ENCODE results near the gene DIPK1C. TPM values are rescaled to one million over a fixed set of nuclear protein-coding genes. Genes with fewer than 3 reads are reported as not detected.

Gene DIPK1C
- total RNA-seq, 4 donors from 2014 or later, result 0.20 to 1.5 (median 0.44) TPM; not detected in 1

GRCh38 chr18:74477771-74478170, 20.7 kb upstream of the DIPK1C start:
- H3K9me3 ChIP-seq, result no peaks in the 10 kb centered on the region
- H3K27ac ChIP-seq, result no peak overlapping the region
- WGBS, 2 donors, result 82% methylated on average over 8 of the region's 8 CpGs
- H3K36me3 ChIP-seq, result no peaks in the 10 kb centered on the region
- no peak overlapping the region for H3K4me3 ChIP-seq
- TF ChIP-seq POLR2A (IDR thresholded peaks at IDR 0.05) (no peak), CTCF (IDR thresholded peaks at IDR 0.05) (no peak), EP300 (IDR thresholded peaks at IDR 0.05) (no peak)
- DNase-seq (ENCODE audit: low spot score in 2 of 2), result no peak
- H3K27me3 ChIP-seq, result no peaks in the 10 kb centered on the region
- no peaks in the 10 kb centered on the region for H3K4me1 ChIP-seq

- Histone ChIP-seq H3K9me3 (no peaks in the 10 kb centered on the region), H3K4me3 (no peak overlapping the region), H3K27me3 (no peaks in the 10 kb centered on the region), H3K36me3 (no peaks in the 10 kb centered on the region), H3K27ac (no peak overlapping the region), H3K4me1 (no peaks in the 10 kb centered on the region)
- WGBS, 2 donors, result 22 to 27% methylated on average over 6 of the region's 6 CpGs
- TF ChIP-seq CTCF (IDR thresholded peaks at IDR 0.05) (peak; percentile 29 to 62 (median 49)), EP300 (IDR thresholded peaks at IDR 0.05) (no peak)
- peak in 1 of 2 donors; percentile 37 for DNase-seq (ENCODE audit: low spot score in 2 of 2)
Measured at GRCh38 chr18:74476140-74476539, 19.0 kb upstream of the DIPK1C start.

GRCh38 chr18:74473976-74474640, 17.0 kb upstream of the DIPK1C start:
- TF ChIP-seq POLR2A (IDR thresholded peaks at IDR 0.05), result no peak
- TF ChIP-seq CTCF (IDR thresholded peaks at IDR 0.05), result no peak
- TF ChIP-seq EP300 (IDR thresholded peaks at IDR 0.05), result no peak

GRCh38 chr18:74472312-74472711, 15.2 kb upstream of the DIPK1C start:
- Histone ChIP-seq H3K27ac (no peak overlapping the region), H3K4me1 (peaks cover 0 to 7% (median 0%) of the 10 kb centered on the region in 4 donors), H3K36me3 (no peaks in the 10 kb centered on the region), H3K9me3 (no peaks in the 10 kb centered on the region), H3K27me3 (no peaks in the 10 kb centered on the region), H3K4me3 (no peak overlapping the region)
- WGBS, 2 donors, result 38 to 45% methylated on average over 2 of the region's 2 CpGs
- no peak for DNase-seq (ENCODE audit: low spot score in 2 of 2)
- TF ChIP-seq POLR2A (IDR thresholded peaks at IDR 0.05), result no peak
- TF ChIP-seq CTCF (IDR thresholded peaks at IDR 0.05), result no peak
- no peak for TF ChIP-seq EP300 (IDR thresholded peaks at IDR 0.05)

More at GRCh38 chr18:74473976-74474640, 17.0 kb upstream of the DIPK1C start:
- DNase-seq (ENCODE audit: low spot score in 2 of 2), result no peak
- H3K36me3 ChIP-seq, result no peaks in the 10 kb centered on the region
- H3K4me3 ChIP-seq, result no peak overlapping the region
- no peaks in the 10 kb centered on the region for H3K9me3 ChIP-seq
- H3K4me1 ChIP-seq, result no peaks in the 10 kb centered on the region
- no peak overlapping the region for H3K27ac ChIP-seq
- 77 to 88% methylated on average over 3 of the region's 3 CpGs for WGBS, 2 donors
- H3K27me3 ChIP-seq, result no peaks in the 10 kb centered on the region

GRCh38 chr18:74468547-74469061, 11.5 kb upstream of the DIPK1C start:
- Histone ChIP-seq H3K4me3 (no peak overlapping the region), H3K36me3 (no peaks in the 10 kb centered on the region), H3K9me3 (no peaks in the 10 kb centered on the region), H3K27ac (no peak overlapping the region), H3K27me3 (no peaks in the 10 kb centered on the region), H3K4me1 (peaks cover 0 to 7% (median 0%) of the 10 kb centered on the region in 4 donors)
- 26 to 31% methylated on average over 3 of the region's 3 CpGs for WGBS, 2 donors
- TF ChIP-seq POLR2A (IDR thresholded peaks at IDR 0.05), result no peak
- no peak for TF ChIP-seq EP300 (IDR thresholded peaks at IDR 0.05)
- no peak for DNase-seq (ENCODE audit: low spot score in 2 of 2)

Data from tibial nerve (tissue), 4 donors.